T-helper 2 cell treated with Interferon-gamma antibody and Interleukin-4, amounts not matched to agents 5 μg/mL and 100 μg/mL, for 36 hours (primary cell): ENCODE results near the gene ARHGAP29.

Experiments
- DNase-seq: peaks from one replicate; pipeline ENCODE4 v3.0.0; 2021; ENCODE audit warnings: low spot score
- H3K27ac Mint-ChIP-seq: one replicate; pipeline ENCODE4 v1.8.0; 2021; ENCODE audit warnings: mild to moderate bottlenecking, mixed read lengths
- H3K27me3 Mint-ChIP-seq: one replicate; pipeline ENCODE4 v1.8.0; 2021; ENCODE audit warnings: low read depth, mixed read lengths
- H3K36me3 Mint-ChIP-seq: one replicate; pipeline ENCODE4 v1.8.0; 2021; ENCODE audit warnings: low read depth, mixed read lengths
- H3K4me1 Mint-ChIP-seq: one replicate; pipeline ENCODE4 v1.8.0; 2021; ENCODE audit warnings: low read depth, mixed read lengths
- H3K4me3 Mint-ChIP-seq: one replicate; pipeline ENCODE4 v1.8.0; 2022; ENCODE audit warnings: mild to moderate bottlenecking, moderate library complexity, mixed read lengths
- H3K9me3 Mint-ChIP-seq: one replicate; pipeline ENCODE4 v1.8.0; 2021; ENCODE audit warnings: mixed read lengths

Gene ARHGAP29

DNA sequence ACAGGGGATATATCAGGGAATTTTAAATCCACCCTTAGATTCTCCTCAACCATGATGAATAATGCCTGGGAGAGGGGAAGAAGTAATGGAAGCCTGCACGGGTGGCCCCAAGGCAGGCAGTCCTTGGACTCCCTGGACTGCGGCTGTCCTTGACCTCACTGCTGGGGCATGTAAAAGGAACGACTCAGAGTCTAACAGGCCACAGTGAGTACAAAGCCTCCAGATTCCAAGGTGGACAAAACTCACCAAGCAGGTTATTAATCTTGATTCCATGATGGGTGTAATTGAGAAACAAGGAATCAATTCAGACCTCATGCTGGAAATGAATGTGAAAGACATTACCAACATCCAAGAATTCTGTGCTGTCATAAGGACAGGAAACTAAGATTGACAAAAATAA is 13.0 kb upstream of the ARHGAP29 start:
- Mint-ChIP-seq H3K27me3 (peaks cover 64% of the 10 kb centered on the region), H3K27ac (no peak overlapping the region), H3K4me1 (peaks cover 9% of the 10 kb centered on the region), H3K36me3 (no peaks in the 10 kb centered on the region), H3K9me3 (no peaks in the 10 kb centered on the region), H3K4me3 (no peak overlapping the region)
- DNase-seq, result no peak

DNA sequence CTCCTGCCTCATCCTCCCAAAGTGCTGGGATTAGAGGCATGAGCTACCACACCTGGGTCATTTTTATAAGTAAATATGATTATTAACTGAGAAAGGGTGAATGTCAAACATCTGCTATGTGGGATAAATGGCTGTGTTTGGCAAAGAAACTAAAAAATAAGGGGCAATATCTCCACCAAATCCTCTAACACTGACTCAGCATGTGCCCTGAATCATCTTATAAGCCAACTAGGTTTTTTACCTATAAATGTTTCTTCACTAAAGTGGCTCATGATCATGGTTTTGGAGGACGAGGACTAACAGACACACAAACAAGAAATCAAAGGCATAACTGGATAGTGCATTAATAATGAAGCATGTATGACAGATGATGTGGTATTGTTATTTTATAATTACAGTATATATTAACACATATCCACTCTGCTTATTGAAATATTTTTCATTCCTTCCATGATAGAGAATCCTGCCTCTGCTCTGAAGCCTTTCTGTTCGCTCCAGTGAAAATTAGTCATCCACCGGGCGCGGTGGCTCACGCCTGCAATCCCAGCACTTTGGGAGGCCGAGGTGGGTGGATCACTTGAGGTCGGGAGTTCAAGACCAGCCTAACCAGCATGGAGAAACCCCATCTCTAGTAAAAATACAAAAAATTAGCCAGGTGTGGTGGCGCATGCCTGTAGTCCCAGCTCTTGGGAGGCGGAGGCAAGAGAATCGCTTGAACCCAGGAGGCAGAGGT is 11.7 kb upstream of the ARHGAP29 start:
- Mint-ChIP-seq H3K9me3 (peaks cover 2% of the 10 kb centered on the region), H3K27me3 (peaks cover 67% of the 10 kb centered on the region), H3K36me3 (no peaks in the 10 kb centered on the region), H3K4me1 (peaks cover 9% of the 10 kb centered on the region), H3K27ac (no peak overlapping the region), H3K4me3 (no peak overlapping the region)
- no peak for DNase-seq

DNA sequence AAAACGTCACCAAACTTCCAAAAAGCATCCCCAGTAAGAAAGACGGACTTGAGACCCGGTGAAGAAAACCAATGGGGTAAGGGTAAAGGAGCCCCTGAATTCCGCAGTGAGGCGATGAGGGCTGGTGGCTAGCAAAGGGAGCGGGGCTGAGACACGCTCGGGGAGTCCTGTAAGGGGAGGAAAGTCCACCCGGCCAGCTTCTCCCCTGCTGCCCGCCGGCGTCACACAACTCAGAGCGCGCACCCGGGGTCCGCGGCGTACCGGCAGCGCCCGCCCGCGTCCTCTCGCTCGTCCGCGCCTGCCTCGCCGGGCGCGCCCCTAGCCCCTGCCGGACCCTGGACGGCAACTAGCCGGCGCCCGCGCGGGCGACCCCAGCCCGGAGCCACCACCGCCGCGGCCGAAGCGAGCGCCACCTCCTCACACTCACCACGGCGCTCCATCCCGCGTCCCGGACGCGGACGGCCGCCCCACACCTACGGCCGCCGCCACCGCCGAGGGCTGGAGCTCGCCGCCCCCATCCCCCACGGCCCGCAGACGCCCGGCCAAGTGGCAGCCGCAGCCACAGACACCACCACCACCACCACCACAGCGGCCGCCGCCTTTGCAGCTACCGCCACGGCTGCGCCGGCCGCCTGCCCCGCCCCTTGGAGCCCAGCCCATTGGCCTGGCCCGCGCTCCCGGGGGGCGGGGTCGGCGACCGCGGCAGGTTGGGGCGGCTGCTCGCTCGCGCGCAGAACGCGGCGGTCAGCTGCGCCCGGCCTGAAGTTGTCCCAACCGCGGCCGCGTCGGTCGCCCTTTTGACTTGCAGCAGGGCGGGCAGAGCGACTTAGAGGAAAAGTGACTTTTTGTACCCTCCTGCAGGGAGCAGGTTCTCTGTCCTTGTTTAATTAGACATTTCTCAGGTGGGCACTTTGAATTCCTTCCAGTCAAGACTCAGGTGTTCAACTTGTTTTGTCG is 10.0 kb upstream of the ARHGAP29 start:
- Mint-ChIP-seq H3K9me3 (peaks cover 13% of the 10 kb centered on the region), H3K27me3 (peaks cover 78% of the 10 kb centered on the region), H3K36me3 (peaks cover 1% of the 10 kb centered on the region), H3K4me3 (peak overlapping the region; percentile 81), H3K27ac (no peak overlapping the region), H3K4me1 (peaks cover 9% of the 10 kb centered on the region)
- DNase-seq, result peak; percentile 41

DNA sequence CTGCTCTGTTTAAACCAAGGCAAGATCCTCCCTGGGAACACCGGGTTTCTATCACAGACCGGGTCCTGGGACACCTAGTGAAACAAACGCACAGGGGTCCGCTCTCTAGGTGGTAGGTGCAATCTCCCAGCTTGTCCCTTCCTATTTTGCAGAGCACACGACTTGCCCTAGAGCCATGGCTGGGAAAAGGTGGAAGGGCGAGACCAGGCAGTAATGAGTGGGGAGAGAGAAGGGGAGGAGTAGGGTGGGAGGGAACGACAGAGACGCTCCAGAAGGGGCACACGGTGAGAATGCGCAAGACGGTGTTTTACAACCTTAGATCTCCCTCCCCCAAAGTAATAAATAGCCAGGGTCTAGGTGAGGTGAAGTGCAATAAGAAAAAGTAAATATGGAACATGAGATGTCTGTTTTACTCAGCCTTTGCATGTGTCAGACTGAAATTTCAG is 9.3 kb upstream of the ARHGAP29 start:
- Mint-ChIP-seq H3K27me3 (peaks cover 80% of the 10 kb centered on the region), H3K9me3 (peaks cover 13% of the 10 kb centered on the region)

DNA sequence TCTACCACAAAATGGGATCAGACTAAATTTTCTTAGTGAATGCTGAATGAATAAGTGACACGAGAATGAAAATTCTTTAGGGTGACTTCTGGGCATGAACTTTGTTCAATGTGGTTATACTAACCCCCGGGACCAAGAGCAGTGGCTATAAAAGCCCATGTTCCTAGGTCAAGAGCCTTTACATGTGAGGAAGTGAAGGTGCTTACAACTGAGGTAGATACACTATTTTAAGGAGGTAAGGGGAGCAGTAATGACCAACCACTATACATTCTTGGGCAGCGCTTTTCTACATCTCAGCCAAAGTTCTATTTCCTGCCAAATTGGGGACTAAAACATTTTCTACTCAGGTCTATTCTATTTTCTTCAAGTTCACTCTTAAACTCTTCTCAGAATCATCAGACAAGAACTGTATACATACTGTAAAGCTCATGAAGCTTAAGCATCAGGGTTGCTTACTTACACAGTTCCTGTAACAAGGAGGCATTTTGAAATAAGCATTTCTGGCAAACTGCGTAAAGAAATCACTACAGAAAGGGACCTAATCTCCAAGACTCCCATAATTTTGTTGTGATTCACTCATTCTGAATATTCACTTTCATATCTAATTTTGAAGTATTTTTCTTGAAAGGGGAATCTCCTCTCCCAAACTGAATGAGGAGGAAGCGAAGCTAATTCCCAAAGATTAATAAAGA is 8.5 kb upstream of the ARHGAP29 start:
- DNase-seq, result no peak
- Mint-ChIP-seq H3K36me3 (peaks cover 1% of the 10 kb centered on the region), H3K9me3 (peaks cover 13% of the 10 kb centered on the region), H3K27ac (no peak overlapping the region), H3K27me3 (peaks cover 79% of the 10 kb centered on the region), H3K4me3 (no peak overlapping the region), H3K4me1 (peaks cover 9% of the 10 kb centered on the region)

More for the DNA sequence above, 9.3 kb upstream of the ARHGAP29 start:
- no peak overlapping the region for H3K27ac Mint-ChIP-seq
- peaks cover 1% of the 10 kb centered on the region for H3K36me3 Mint-ChIP-seq
- peaks cover 9% of the 10 kb centered on the region for H3K4me1 Mint-ChIP-seq
- peak overlapping the region; percentile 57 for H3K4me3 Mint-ChIP-seq
- DNase-seq, result no peak

DNA sequence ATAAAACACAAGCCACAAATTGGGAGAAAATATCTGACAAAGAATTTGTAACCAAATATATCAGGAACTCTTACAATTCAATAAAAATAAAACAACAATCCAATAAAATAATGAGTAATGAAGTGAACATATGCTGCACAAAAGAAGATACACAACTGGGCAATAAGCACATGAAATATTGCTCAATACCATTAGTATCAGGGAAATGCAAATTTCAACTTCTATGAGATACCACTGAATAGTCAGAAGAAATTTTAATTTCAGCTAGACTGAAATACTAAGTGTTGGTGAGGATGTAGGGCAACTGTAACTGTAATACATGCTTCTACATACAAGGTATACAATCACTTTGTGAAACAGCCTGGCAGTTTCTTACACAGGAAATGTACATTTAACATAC is 7.4 kb upstream of the ARHGAP29 start:
- no peak overlapping the region for H3K4me3 Mint-ChIP-seq
- H3K27me3 Mint-ChIP-seq, result peaks cover 80% of the 10 kb centered on the region

DNA sequence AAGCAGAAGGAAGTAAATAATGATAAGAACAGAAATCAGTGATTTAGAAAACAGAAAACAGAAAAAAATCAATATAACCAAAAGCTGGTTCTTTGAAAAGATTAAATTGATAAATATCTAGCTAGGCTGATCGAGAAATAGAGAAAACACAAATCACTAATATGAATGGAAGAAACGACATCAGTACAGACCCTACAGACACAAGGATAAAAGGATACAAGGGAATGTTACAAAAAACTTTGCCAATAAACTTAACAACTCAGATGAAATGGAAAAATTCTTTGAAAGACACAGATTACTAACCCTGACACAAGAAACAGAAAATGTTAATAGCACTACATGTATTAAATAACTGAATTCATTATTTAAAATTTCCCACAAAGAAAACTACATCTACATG is 6.3 kb upstream of the ARHGAP29 start:
- H3K4me3 Mint-ChIP-seq, result no peak overlapping the region
- peaks cover 80% of the 10 kb centered on the region for H3K27me3 Mint-ChIP-seq
- H3K36me3 Mint-ChIP-seq, result peaks cover 1% of the 10 kb centered on the region
- H3K27ac Mint-ChIP-seq, result no peak overlapping the region
- no peak for DNase-seq
- peaks cover 9% of the 10 kb centered on the region for H3K4me1 Mint-ChIP-seq
- peaks cover 13% of the 10 kb centered on the region for H3K9me3 Mint-ChIP-seq

More for the DNA sequence above, 7.4 kb upstream of the ARHGAP29 start:
- H3K9me3 Mint-ChIP-seq, result peaks cover 13% of the 10 kb centered on the region
- H3K27ac Mint-ChIP-seq, result no peak overlapping the region
- H3K36me3 Mint-ChIP-seq, result peaks cover 1% of the 10 kb centered on the region
- peaks cover 9% of the 10 kb centered on the region for H3K4me1 Mint-ChIP-seq
- DNase-seq, result no peak

DNA sequence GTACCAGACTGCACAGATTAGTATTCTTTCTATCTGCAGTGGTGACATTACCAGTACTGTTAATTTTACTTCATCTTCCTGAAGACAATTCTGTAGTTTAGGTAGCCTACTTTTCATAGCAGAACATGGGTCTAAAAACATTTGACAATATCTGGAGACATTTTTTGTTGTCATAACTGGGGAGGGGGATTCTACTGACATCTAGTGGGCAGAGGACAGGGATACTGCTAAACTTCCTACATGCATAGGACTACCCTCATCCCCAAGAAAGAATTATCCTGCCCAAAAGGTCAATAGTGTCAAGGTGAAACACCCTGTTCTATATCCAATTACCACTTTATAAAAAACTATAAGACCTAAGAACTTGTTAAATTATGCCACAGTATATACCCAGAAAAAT is 3.4 kb upstream of the ARHGAP29 start:
- Mint-ChIP-seq H3K27ac (no peak overlapping the region), H3K4me1 (peaks cover 8% of the 10 kb centered on the region), H3K36me3 (peaks cover 1% of the 10 kb centered on the region), H3K9me3 (peaks cover 13% of the 10 kb centered on the region), H3K4me3 (no peak overlapping the region), H3K27me3 (peaks cover 80% of the 10 kb centered on the region)
- no peak for DNase-seq

DNA sequence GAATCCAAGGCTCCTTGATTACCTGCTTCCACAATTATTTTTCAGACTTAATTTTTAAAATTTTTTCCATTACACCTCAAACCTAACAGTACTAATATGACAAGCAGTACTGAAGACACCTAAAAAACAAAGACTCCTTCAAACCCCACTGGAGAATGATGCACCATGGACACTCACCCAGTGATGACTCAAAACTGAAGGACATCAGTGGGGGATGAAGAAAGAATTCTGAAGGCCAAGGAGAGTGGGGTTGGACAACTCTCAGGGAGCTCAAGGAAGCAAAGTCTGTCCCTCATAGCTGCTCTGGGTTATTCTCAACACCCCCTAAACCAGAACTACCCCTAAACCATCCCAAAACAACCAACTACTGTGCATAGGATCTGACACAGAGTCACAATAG is 2.4 kb upstream of the ARHGAP29 start:
- H3K36me3 Mint-ChIP-seq, result peaks cover 1% of the 10 kb centered on the region
- H3K27ac Mint-ChIP-seq, result no peak overlapping the region
- H3K4me3 Mint-ChIP-seq, result no peak overlapping the region

DNA sequence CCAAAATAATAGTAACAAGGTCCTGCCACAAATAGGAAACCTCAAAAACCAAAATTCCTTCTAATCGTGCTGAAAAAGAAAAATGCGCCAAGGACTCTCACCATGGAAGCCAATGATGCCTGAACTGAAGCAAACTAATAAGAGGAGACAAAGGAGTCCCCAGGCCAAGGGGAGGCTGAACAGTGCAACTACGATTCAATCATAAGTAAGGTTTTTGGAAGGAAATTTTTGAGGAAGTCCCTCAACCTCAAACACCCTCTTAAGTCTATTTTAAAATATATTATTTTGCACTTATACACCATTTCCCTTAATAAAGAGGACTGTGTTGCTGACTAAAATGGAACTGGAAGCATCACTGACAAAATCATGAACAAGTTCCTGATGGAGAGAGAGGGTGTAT is 1.7 kb upstream of the ARHGAP29 start:
- no peak overlapping the region for H3K27ac Mint-ChIP-seq
- H3K9me3 Mint-ChIP-seq, result peaks cover 11% of the 10 kb centered on the region
- no peak for DNase-seq
- H3K4me3 Mint-ChIP-seq, result no peak overlapping the region
- peaks cover 80% of the 10 kb centered on the region for H3K27me3 Mint-ChIP-seq
- H3K36me3 Mint-ChIP-seq, result peaks cover 1% of the 10 kb centered on the region
- H3K4me1 Mint-ChIP-seq, result peaks cover 10% of the 10 kb centered on the region

More for the DNA sequence above, 2.4 kb upstream of the ARHGAP29 start:
- peaks cover 10% of the 10 kb centered on the region for H3K4me1 Mint-ChIP-seq
- DNase-seq, result no peak
- peaks cover 80% of the 10 kb centered on the region for H3K27me3 Mint-ChIP-seq
- H3K9me3 Mint-ChIP-seq, result peaks cover 13% of the 10 kb centered on the region

DNA sequence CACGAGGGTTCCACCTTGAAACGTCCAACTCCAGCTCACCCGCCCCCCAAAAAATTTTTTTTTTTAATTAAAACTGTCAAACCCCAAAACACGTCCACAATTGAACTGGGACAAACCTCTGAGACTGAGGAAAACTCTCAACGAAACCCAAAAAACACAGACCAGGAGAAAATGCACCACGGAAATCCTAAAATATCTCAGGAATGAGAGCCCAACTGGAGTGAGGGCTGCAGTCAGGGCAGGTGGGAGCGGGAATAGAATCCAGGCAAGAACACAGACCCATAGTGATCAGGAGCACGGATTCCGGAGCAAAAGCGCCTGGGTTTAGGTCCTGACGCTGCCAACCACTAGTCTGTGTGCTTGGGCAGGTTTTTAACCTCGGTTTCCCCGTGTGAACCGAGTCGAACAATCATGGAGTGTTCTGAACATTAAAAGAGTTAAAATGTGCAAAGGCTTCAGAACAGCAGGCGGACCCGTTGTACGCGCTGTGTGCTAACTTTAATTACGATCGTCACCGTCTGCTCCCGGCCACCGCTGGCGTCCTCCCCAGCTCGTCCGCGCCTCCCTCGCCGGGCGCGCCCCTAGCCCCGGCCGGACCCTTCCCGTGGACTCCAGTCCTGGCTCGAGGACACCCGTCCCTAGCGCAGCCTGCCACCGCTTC is 624 bp downstream of the ARHGAP29 start:
- peak overlapping the region; percentile 50 for H3K4me3 Mint-ChIP-seq
- peaks cover 78% of the 10 kb centered on the region for H3K27me3 Mint-ChIP-seq
- H3K27ac Mint-ChIP-seq, result no peak overlapping the region
- no peak for DNase-seq
- H3K4me1 Mint-ChIP-seq, result peaks cover 10% of the 10 kb centered on the region
- H3K36me3 Mint-ChIP-seq, result no peaks in the 10 kb centered on the region
- H3K9me3 Mint-ChIP-seq, result no peaks in the 10 kb centered on the region

DNA sequence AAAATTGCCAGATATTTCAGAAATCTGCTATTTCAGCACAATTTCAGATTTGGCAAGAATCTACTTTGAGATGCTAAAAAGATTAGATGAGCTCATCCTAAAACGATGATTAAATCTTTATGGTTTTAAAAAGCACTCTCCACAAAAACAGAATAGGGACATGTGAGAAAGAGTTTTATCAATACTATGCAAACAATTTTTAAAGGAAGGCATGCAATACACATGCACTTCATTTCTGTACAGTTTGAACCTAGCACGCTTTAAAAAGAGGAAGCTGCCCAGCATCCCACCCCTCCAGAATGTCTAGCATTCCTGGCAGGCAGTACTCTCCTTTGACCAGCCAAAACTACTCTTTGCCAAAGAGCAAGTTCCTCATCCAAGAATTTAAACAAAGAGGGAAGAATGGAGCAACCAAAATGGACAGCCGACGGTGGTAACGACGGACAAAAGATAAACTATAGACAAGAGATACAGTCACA is 1.3 kb downstream of the ARHGAP29 start:
- H3K36me3 Mint-ChIP-seq, result no peaks in the 10 kb centered on the region
- peak overlapping the region; percentile 50 for H3K4me3 Mint-ChIP-seq
- H3K27ac Mint-ChIP-seq, result no peak overlapping the region
- peaks cover 10% of the 10 kb centered on the region for H3K4me1 Mint-ChIP-seq
- H3K9me3 Mint-ChIP-seq, result no peaks in the 10 kb centered on the region
- H3K27me3 Mint-ChIP-seq, result peaks cover 81% of the 10 kb centered on the region
- DNase-seq, result no peak
